ENCODE data around the gene LDB2.

DNA sequence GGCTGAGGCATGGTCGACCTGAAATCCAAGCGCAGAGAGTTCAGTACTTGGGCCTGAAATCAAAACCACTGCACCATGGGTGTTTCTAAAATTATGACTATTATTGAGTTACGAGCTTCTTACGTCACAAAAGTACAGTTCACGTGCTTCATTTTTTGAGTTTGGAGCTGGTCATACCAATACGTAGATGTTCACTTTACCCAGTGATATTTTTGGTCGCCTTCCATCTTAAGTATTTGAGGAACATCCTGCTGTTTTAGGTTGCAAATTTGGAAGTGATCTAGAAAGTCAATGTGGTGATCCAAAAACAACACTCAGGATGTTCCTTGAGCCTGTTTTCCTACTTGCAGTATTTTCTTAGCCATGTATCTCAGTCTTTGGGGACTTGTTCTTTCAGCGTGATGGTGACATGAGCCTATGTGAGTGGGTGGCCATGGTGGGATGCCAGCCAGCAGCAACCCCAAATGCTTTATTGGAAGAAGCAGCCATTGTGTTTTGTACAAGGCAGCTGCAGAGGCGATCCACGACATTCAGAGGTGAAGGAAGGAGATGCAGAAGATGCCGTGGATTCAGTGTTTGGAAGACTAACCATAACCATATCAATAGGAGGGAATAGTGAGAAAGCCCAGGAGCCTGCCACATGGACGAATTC lies 28.7 kb downstream of the LDB2 start:
- TF ChIP-seq POLR2AphosphoS5 (IDR thresholded peaks at IDR 0.05), result no peak
- TF ChIP-seq CTCF (IDR thresholded peaks at IDR 0.05), result no peak

Measured in breast epithelium (tissue), 3 donors.